ENCODE data around the gene SIDT1.
"Not testable (repeated sequence)": the region's sequence is repeated elsewhere in the genome, so short reads cannot be mapped to it uniquely, and the experiment has no call there.

SIDT1 gene

GRCh38 chr3:113634782-113635474 is 102.6 kb downstream of the SIDT1 start:
- no peak for DNase-seq (ENCODE audit: low read depth)

DNA sequence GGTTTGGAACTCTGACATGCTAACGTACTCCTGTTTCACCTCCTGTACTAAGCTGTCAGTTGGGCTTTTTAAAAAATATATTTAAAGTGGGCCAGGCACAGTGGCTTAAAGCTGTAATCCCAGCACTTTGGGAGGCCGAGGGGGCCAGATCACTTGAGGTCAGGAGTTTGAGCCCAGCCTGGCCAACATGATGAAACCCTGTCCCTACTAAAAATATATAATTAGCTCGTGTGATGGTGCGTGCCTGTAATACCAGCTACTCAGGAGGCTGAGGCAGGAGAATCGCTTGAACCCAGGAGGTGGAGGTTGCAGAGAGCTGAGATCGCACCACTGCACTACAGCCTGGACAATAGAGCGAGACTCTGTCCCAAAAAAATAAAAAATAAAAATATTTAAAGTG is 103.7 kb downstream of the SIDT1 start:
- not testable (repeated sequence) for DNase-seq (ENCODE audit: low read depth)

- no peak for DNase-seq (ENCODE audit: low read depth)
Measured at GRCh38 chr3:113637756-113638155, 105.4 kb downstream of the SIDT1 start.

DNA sequence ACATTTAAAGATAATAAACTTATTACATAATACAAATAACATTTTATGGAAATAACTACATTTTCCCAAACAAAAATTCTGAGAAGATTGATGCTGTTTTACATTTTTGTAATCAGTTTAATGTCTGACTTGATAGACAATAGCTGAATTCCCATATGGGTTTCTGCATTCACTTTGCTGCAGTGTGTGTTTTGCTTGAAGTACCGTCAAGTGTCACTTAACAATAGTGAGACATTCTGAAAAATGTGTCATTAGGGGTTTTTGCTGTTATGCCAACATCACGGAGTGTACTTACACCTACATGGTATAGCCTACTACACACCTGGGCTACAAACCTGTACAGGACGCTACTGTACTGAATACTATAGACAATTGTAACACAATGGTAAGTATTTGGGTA is 106.6 kb downstream of the SIDT1 start:
- DNase-seq (ENCODE audit: low read depth): no peak

GRCh38 chr3:113643583-113643982 is 111.2 kb downstream of the SIDT1 start:
- DNase-seq (ENCODE audit: low read depth): no peak

- no peak for DNase-seq (ENCODE audit: low read depth)
Measured at GRCh38 chr3:113648524-113648923, 116.2 kb downstream of the SIDT1 start.

DNA sequence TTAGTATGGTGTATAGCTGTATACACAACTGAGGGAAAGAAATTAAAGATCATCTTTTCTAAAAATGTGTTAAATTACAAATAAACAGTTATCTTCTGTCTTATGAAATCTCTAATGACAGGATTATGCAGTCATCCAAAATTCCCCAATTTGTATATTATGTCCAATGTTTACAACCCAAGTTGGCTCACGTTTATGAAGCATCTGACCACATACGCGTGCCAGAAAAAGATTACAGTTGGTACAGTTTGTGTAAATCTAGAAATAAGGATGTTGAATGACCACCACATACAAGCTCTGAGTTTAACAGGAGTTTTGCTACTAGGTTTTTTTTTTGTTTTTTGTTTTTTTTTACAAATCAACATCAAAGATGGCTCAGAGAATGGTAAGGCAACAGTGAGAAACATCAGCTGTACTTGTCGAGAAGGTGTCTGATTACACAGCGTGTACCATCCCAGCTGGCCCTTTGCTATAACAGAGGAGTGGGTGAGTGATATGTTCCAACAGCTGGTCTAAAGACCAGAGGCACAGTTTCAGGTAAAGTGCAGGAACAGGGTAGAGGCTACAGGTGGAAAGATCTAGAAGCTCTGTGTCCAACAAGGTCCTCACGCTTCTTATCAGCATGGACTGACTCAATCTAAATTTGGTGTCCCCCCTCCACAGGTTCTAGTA is 117.0 kb downstream of the SIDT1 start:
- DNase-seq (ENCODE audit: low read depth): no peak

DNA sequence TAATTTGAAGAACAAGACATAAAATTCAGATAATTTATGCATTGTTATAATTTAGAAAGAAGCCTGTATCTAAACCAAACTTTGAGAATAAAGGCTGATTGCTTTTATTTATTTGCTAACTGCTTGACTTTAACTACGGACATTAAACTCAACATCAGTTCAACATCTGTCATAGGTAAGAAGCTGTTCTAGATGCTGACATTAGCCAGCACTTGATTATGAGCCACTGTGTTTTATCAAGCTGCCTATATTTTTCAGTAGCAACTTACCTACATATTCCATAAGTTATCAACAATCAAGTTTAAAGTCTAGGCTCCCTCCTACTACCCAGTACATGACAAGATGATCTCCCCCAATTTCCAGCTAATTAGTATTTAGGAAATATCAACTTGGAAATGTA is 122.0 kb downstream of the SIDT1 start:
- no peak for DNase-seq (ENCODE audit: low read depth)

DNA sequence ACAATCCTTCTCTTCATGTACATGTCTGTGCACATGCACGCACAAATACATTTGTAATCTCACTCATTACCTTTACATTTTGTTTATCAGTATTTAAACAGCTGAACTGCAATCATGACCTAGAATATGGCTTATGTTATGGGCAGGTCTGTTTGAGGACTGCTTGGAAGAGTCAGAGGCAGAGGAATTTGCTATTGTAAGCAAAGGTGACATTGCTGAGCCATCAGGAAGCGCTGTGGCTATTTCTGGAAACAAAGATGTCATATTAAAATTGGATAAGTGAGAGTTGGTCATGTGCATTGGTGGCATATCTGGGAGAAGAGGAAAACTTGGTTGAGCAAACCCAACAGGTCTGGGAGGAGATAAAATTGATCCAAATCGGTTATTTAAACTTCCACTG is 122.5 kb downstream of the SIDT1 start:
- DNase-seq (ENCODE audit: low read depth): no peak

GRCh38 chr3:113658107-113658506 is 125.8 kb downstream of the SIDT1 start:
- DNase-seq (ENCODE audit: low read depth): no peak

DNA sequence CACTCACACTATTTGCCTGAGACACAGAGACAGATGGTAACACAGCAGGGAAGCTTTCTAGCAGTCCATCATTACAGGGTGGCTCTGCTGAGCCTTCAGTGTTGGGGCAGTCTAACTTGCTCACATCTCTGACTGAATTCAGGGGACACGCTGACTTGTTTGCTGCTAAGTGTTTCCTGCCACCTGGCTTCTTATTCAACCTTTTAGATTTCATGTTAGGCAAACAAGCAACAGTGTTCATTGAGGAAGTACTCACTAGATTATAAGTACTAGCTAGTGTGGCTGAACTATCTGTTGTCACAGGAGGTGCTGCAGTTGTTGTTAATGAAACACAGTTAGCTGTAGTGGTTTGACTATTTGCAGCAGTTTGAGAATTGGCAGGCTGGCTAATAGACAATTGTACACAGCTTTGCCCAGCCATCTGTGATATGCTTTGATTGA is 126.8 kb downstream of the SIDT1 start:
- no peak for DNase-seq (ENCODE audit: low read depth)

- DNase-seq (ENCODE audit: low read depth): no peak
Measured at GRCh38 chr3:113659996-113660395, 127.6 kb downstream of the SIDT1 start.

- DNase-seq (ENCODE audit: low read depth): no peak
Measured at GRCh38 chr3:113660458-113660857, 128.1 kb downstream of the SIDT1 start.

DNA sequence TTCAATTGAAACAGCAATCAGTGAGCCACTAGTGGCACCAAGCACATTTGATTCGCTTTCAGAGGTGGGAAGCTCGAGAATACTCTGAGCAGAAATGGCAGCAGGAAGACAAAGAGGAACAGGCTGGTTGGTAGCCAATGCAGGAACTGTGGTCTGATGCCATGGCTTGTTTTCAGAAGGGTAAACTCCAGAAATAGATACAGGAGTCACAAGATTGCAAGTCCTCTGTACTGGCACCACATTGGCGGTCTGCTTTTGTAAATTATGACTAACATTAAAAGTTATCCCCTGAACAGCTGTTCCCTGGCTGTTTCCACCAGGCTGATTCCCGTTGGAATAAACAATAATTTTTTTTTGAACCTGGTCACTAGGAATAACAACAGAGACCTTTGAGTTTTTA is 128.5 kb downstream of the SIDT1 start:
- peak; percentile 41 for DNase-seq (ENCODE audit: low read depth)

DNA sequence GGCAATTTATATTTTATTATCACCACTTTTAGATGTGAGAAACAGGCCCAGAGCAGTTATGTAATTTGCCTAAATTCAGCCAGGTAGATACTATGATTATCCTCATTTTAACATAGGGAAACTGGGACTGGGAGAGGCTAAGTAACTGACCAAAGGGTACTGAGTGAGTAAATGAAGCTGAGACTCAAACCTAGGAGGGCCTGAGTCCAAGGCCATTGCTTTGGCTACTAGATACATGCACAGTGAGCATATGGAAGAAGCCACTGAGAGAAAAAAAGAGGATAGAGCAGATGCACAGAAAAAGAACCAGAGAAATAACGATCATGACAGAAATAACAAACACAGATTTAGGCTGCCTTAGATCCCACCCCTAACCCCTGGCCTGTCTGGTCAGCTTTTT is 130.5 kb downstream of the SIDT1 start:
- DNase-seq (ENCODE audit: low read depth): no peak

DNA sequence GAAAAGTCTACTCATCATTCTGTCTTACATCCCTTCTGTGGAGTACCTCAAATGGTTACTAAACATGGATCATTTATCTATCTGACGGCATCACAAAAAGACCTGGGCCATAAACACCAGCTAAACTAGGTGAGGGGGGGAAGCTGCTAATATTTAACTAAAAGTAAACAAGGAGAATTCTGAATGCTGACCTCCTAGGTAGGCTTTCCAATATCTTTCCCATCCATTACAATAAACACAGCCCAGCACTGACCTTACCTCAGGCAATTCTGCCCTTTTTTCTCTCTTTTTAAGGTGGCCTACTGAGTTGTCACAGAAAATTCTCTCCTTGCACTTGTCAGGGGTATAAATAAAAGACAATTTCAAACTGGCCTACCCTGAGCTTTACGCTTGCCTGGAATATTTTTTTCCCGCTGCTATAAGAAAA is 131.0 kb downstream of the SIDT1 start:
- no peak for DNase-seq (ENCODE audit: low read depth)

GRCh38 chr3:113663761-113664160 is 131.4 kb downstream of the SIDT1 start:
- DNase-seq (ENCODE audit: low read depth): no peak

GRCh38 chr3:113664523-113665094 is 132.3 kb downstream of the SIDT1 start:
- DNase-seq (ENCODE audit: low read depth): no peak

DNA sequence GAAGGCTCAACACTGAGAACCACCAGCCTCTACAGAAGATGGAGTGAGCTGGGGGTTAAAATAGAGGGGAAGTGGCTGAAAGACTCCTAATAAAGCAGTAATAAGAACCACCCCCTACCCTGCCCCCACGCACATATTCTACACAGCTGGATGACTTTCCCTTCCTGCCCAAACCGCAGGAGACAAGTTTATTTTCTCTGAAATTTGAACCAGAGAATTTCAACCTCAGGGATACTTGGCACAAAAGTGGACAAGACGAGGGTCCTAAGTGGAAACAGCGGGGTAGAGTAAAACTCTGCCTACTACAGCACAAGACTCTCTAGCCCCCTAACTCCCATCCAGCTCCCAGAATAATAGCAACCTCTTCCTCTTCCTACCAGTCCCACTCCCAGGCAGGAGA is 135.7 kb downstream of the SIDT1 start:
- DNase-seq (ENCODE audit: low read depth): peak; percentile 30

DNA sequence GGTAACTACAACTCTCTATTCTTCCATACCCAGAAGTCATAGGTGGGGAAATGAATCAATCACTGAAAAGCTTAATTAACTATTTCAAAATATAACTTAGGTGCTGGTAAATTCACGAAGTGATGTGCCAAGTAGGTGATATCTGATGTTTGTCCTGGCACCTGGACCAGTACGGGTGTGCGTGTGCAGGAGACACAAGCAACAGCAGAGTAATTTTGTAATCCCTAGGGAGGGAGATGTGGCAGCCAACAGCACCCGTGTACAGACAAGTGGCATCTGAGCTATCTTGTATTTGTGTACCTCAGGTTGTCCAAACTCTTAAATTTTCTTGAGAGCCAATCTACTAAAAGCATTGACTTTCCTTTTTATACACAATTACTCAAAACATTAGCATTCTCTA is 141.2 kb downstream of the SIDT1 start:
- no peak for DNase-seq (ENCODE audit: low read depth)

- no peak for DNase-seq (ENCODE audit: low read depth)
Measured at GRCh38 chr3:113676261-113676660, 143.9 kb downstream of the SIDT1 start.

GRCh38 chr3:113677737-113678136 is 145.4 kb downstream of the SIDT1 start:
- no peak for DNase-seq (ENCODE audit: low read depth)

- no peak for DNase-seq (ENCODE audit: low read depth)
Measured at GRCh38 chr3:113678773-113679172, 146.4 kb downstream of the SIDT1 start.

Measured in non-pigmented ciliary epithelial cell (primary cell).